GM08714 (cell line): ENCODE data around the gene DUOX1.

ENCODE experiments used
- H3K4me3 ChIP-seq: fragments of 200-500 bp; sonication (Bioruptor generic); 2 replicates; pipeline ENCODE4 v1.5.1; 2014; ENCODE audit warnings: mild to moderate bottlenecking, low read length, inconsistent platforms
- ZNF274 ChIP-seq: IDR thresholded peaks from 2 replicates; pipeline ENCODE4 v1.6.1; 2012; ENCODE audit warnings: mild to moderate bottlenecking, low read depth, low read length

The DUOX1 gene

GRCh38 chr15:45203182-45203581 lies 73.4 kb downstream of the DUOX1 start:
- no peak for TF ChIP-seq ZNF274
- H3K4me3 ChIP-seq: no peak overlapping the region

- H3K4me3 ChIP-seq: no peak overlapping the region
- TF ChIP-seq ZNF274: no peak
Measured at GRCh38 chr15:45205192-45205591, 75.4 kb downstream of the DUOX1 start.

GRCh38 chr15:45212493-45212892 lies 82.7 kb downstream of the DUOX1 start:
- no peak for TF ChIP-seq ZNF274
- H3K4me3 ChIP-seq: no peak overlapping the region
